Liver (tissue), 3 donors: Measurements from ENCODE around the gene IP6K1.

ENCODE experiments used
- FOXA1 ChIP-seq: IDR thresholded peaks from 2 replicates; pipeline ENCODE4 v1.6.1; 2016; ENCODE audit warnings: antibody characterized with exemption
- GABPA ChIP-seq, 2 donors: IDR thresholded peaks in 1 of 2; conservative IDR thresholded peaks in 1 of 2; 2 replicates each; pipeline ENCODE4 v1.6.1; 2016; ENCODE audit warnings: antibody characterized with exemption in 2 of 2, mild to moderate bottlenecking in 1 of 2, moderate library complexity in 1 of 2
- MAX ChIP-seq: IDR thresholded peaks from 2 replicates; pipeline ENCODE4 v1.6.1; 2016; ENCODE audit warnings: antibody characterized with exemption
- SP1 ChIP-seq: IDR thresholded peaks from 2 replicates; pipeline ENCODE4 v1.6.1; 2018; ENCODE audit warnings: antibody characterized with exemption, mild to moderate bottlenecking
- ZBTB33 ChIP-seq: IDR thresholded peaks from 2 replicates; pipeline ENCODE4 v1.6.1; 2016; ENCODE audit warnings: antibody characterized with exemption
- TF ChIP-seq, protein P1 (sequence below): fragments of 150-350 bp; IDR thresholded peaks from 2 replicates; pipeline ENCODE4 v1.5.1; 2017; ENCODE audit warnings: improper control_type of control experiment, low read depth, low read length; ENCODE audit not compliant: missing input control
- donor health status: healthy.
- donor health status: healthy.

- TF ChIP-seq FOXA1 = no peak
- TF ChIP-seq, protein P1, sequence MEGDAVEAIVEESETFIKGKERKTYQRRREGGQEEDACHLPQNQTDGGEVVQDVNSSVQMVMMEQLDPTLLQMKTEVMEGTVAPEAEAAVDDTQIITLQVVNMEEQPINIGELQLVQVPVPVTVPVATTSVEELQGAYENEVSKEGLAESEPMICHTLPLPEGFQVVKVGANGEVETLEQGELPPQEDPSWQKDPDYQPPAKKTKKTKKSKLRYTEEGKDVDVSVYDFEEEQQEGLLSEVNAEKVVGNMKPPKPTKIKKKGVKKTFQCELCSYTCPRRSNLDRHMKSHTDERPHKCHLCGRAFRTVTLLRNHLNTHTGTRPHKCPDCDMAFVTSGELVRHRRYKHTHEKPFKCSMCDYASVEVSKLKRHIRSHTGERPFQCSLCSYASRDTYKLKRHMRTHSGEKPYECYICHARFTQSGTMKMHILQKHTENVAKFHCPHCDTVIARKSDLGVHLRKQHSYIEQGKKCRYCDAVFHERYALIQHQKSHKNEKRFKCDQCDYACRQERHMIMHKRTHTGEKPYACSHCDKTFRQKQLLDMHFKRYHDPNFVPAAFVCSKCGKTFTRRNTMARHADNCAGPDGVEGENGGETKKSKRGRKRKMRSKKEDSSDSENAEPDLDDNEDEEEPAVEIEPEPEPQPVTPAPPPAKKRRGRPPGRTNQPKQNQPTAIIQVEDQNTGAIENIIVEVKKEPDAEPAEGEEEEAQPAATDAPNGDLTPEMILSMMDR = no peak
- no peak for TF ChIP-seq SP1
- TF ChIP-seq GABPA (IDR thresholded peaks at IDR 0.05 in 1 of 2, conservative IDR thresholded peaks at IDR 0.05 in 1 of 2) = no peak
- TF ChIP-seq MAX = no peak
- no peak for TF ChIP-seq ZBTB33
Observed at GRCh38 chr3:49803465-49804140, 17.3 kb upstream of the IP6K1 start.
